ENCODE measurements around the gene RPS6KC1. TPM values are rescaled to one million over a fixed set of nuclear protein-coding genes. Genes with fewer than 3 reads are reported as not detected.

The RPS6KC1 gene
- total RNA-seq, 1 experiment from 2014 or later: 16.9 TPM

GRCh38 chr1:213303286-213303685 lies 252.2 kb downstream of the RPS6KC1 start:
- Histone ChIP-seq H3K14ac (ENCODE audit: insufficient read depth, low read length) (no peak overlapping the region), H3T11ph (ENCODE audit: low read length) (no peak overlapping the region), H4K91ac (ENCODE audit: insufficient read length, low read depth, low read length) (no peak overlapping the region), H3K9me3 (ENCODE audit: control insufficient read depth, low read depth, low read length) (no peaks in the 10 kb centered on the region), H3K23me2 (ENCODE audit: insufficient read length, low read depth, low read length, poor library complexity, severe bottlenecking) (no peaks in the 10 kb centered on the region), H3K4ac (ENCODE audit: low read depth, low read length) (no peak overlapping the region), H4K20me1 (ENCODE audit: control insufficient read depth, insufficient read depth, insufficient read length) (no peaks in the 10 kb centered on the region), H3K27me3 (ENCODE audit: insufficient read depth, low read length) (no peaks in the 10 kb centered on the region), H3K27ac (ENCODE audit: insufficient read length, low read depth, low read length) (no peak overlapping the region), H2BK5ac (ENCODE audit: insufficient read length, low read length) (no peak overlapping the region), H2AFZ (ENCODE audit: low read length) (peak overlapping the region; percentile 88), H3K4me1 (ENCODE audit: insufficient read depth, low read length) (no peaks in the 10 kb centered on the region; the same call in 1 of the 2 replicates), H4K5ac (ENCODE audit: insufficient read length, low read depth, low read length) (no peak overlapping the region), H2BK120ac (ENCODE audit: low read depth, low read length, poor library complexity, severe bottlenecking) (no peak overlapping the region), H3K4me2 (ENCODE audit: insufficient read depth, insufficient read length, low read length) (peak overlapping the region; percentile 38), H3K18ac (ENCODE audit: insufficient read length, low read depth, low read length) (no peak overlapping the region), H2BK20ac (ENCODE audit: low read depth, low read length, poor library complexity, severe bottlenecking) (no peak overlapping the region), H3K23ac (ENCODE audit: insufficient read length, low read depth, low read length) (no peak overlapping the region), H2BK15ac (ENCODE audit: low read depth, low read length) (no peak overlapping the region), H3K79me2 (ENCODE audit: insufficient read depth, low read length) (no peaks in the 10 kb centered on the region), H3K79me1 (ENCODE audit: insufficient read depth, low read depth, low read length, poor library complexity, severe bottlenecking) (no peaks in the 10 kb centered on the region), H4K8ac (replicated peaks; ENCODE audit: insufficient read length, low read depth, low read length) (no peak overlapping the region), H3K56ac (ENCODE audit: insufficient read length, low read depth, low read length) (no peak overlapping the region), H2BK12ac (ENCODE audit: insufficient read length, low read depth, low read length) (no peak overlapping the region), H2AK5ac (ENCODE audit: insufficient read length, low read length) (no peak overlapping the region), H3K9ac (ENCODE audit: extremely low read depth, insufficient read length, low read length) (no peak overlapping the region)
- peaks cover 7 to 12% of the 10 kb centered on the region in 2 experiments for H3K4me1 Mint-ChIP-seq
- no peak for TF ChIP-seq CTCF (conservative IDR thresholded peaks at IDR 0.05)
- no peaks in the 10 kb centered on the region for H3K36me3 Mint-ChIP-seq (ENCODE audit: insufficient read depth in 1 of 3, low read depth in 3 of 3)
- H3K27me3 Mint-ChIP-seq (ENCODE audit: low read depth): no peaks in the 10 kb centered on the region
- no peak overlapping the region; a peak in 1 of 5 replicates for H3K4me3 Mint-ChIP-seq
- peak overlapping the region in 1 of 3 experiments; percentile 74; a peak in 1 of 7 replicates for H3K27ac Mint-ChIP-seq
- no peaks in the 10 kb centered on the region for H3K9me3 Mint-ChIP-seq
- no CpG with 5 or more reads among the region's 8 CpGs for WGBS (ENCODE audit: extremely low coverage, insufficient read length, low lambda C conversion rate)
- peak; percentile 58 for DNase-seq

Data from H9 (cell line).